Erythroblast (primary cell): ENCODE results near the gene CA10.

ENCODE experiments used
- GATA1 ChIP-seq: IDR thresholded peaks from 2 replicates; pipeline ENCODE4 v1.6.1; 2011; ENCODE audit warnings: low read depth, mild to moderate bottlenecking, control low read depth, low read length, moderate library complexity
- POLR2A ChIP-seq: IDR thresholded peaks from 2 replicates; pipeline ENCODE4 v1.6.1; 2011; ENCODE audit warnings: mild to moderate bottlenecking, low read length

DNA sequence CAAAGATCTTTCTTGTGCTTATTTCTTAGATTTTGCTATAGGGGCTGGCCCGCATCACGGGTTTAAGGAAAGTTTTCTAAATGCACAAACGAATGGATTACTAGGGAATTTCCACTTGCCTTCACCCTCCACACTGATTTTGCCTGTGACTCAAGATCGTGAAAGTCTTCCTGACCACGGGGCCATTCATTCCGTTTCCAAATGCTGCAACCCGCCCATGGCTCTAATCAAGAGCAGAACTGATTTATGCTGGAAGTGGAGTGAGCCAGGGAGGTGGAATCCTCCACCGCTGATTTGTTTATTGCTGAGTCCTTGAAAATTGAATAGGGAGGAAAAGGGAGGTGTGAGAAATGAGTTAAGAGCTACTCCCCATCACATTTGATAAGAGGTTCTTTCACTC lies 52.4 kb downstream of the CA10 start:
- TF ChIP-seq POLR2A: no peak
- TF ChIP-seq GATA1: no peak
